HCT116 (cell line): ENCODE data around the gene PLCD4. TPM values are rescaled to one million over a fixed set of nuclear protein-coding genes. Genes with fewer than 3 reads are reported as not detected.

Source experiments
- ATAC-seq: fragments of 200-7000 bp; cut with Tn5 transposase; 2 replicates; pipeline ENCODE4 v1.9.1; 2020; ENCODE audit warnings: mild to moderate bottlenecking, moderate library complexity
- BruUV-seq: library from RNA; stranded (reverse); fragments of 400-500 nt; replicated peaks from 2 replicates; lab custom pipeline; 2021; lab: Mats Ljungman, UMichigan
- CTCF ChIA-PET: fragments of 300-600 bp; sonication (Branson Sonifier 250); formaldehyde crosslinking; loops from one replicate; lab custom pipeline; 2021; ENCODE audit warnings: antibody characterized with exemption; lab: Charles Lee
- POLR2A ChIA-PET: fragments of 300-600, 350-600 bp; sonication (Branson Sonifier 250); formaldehyde crosslinking; loops from one replicate; lab custom pipeline; 2021; ENCODE audit warnings: antibody characterized with exemption; lab: Charles Lee
- RAD21 ChIA-PET, 2 experiments: fragments of 300-600 bp; sonication (Branson Sonifier 250); formaldehyde crosslinking; loops; one replicate each; lab custom pipeline; 2023; ENCODE audit warnings: low total read pairs in 2 of 2; ENCODE audit not compliant: uncharacterized antibody in 2 of 2, unreplicated experiment in 2 of 2, low non-redundant PET in 1 of 2; lab: Charles Lee
- DNase-seq: peaks from one replicate; pipeline ENCODE4 v3.0.0-alpha.2; 2010; ENCODE audit warnings: low read depth, low spot score
- H2AFZ ChIP-seq: fragments of 200-600 bp; shearing (Covaris generic), sonication (generic); 2 replicates; pipeline ENCODE4 v1.6.1; 2017; ENCODE audit warnings: low read depth, mixed run types, mixed read lengths, antibody characterized with exemption, low read length; ENCODE audit not compliant: poor library complexity, severe bottlenecking
- H3K27ac ChIP-seq: 2 replicates; pipeline ENCODE4 v1.5.1; 2012; ENCODE audit warnings: low read depth, low read length
- H3K27me3 ChIP-seq: fragments of 200-600 bp; sonication (generic); 2 replicates; pipeline ENCODE4 v1.6.1; 2016; ENCODE audit warnings: mixed run types, low read length, mixed read lengths; ENCODE audit not compliant: insufficient read depth
- H3K36me3 ChIP-seq, 2 experiments: fragments of 200-500 bp in 1 of 2; fragments of 200-600 bp in 1 of 2; sonication (Bioruptor generic) in 1 of 2; sonication (generic) in 1 of 2; 2 replicates each; pipeline versions ENCODE4 v1.5.1 to v1.6.1; 2014 to 2016; ENCODE audit warnings: low read length in 2 of 2, inconsistent platforms in 1 of 2, mixed read lengths in 1 of 2, mixed run types in 1 of 2; ENCODE audit not compliant: insufficient read depth in 2 of 2, control insufficient read depth in 1 of 2
- H3K4me1 ChIP-seq, 2 experiments: fragments of 200-600 bp in 1 of 2; sonication (generic) in 1 of 2; 2 replicates each; pipeline versions ENCODE4 v1.5.1 to v1.6.1; 2012 to 2017; ENCODE audit warnings: low read length in 2 of 2, inconsistent platforms in 1 of 2, mild to moderate bottlenecking in 1 of 2, mixed read lengths in 1 of 2, mixed run types in 1 of 2, moderate library complexity in 1 of 2; ENCODE audit not compliant: insufficient read depth in 2 of 2, control insufficient read depth in 1 of 2
- H3K4me2 ChIP-seq: fragments of 200-600 bp; sonication (generic); 2 replicates; pipeline ENCODE4 v1.6.1; 2017; ENCODE audit warnings: mixed run types, low read length, mixed read lengths
- H3K4me3 ChIP-seq, 2 experiments: fragments of 200-600 bp in 1 of 2; sonication (generic) in 1 of 2; replicated peaks in 1 of 2; 2 replicates each; pipeline ENCODE4 v1.5.1; 2011 to 2016; ENCODE audit warnings: low read length in 2 of 2, control low read depth in 1 of 2, low read depth in 1 of 2, mild to moderate bottlenecking in 1 of 2, mixed read lengths in 1 of 2, mixed run types in 1 of 2
- H3K79me2 ChIP-seq: fragments of 200-600 bp; sonication (generic); 2 replicates; pipeline ENCODE4 v1.6.1; 2017; ENCODE audit warnings: mild to moderate bottlenecking, mixed run types, low read length, moderate library complexity, mixed read lengths; ENCODE audit not compliant: insufficient read depth
- H3K9ac ChIP-seq: fragments of 200-600 bp; sonication (generic); 2 replicates; pipeline ENCODE4 v1.6.1; 2016; ENCODE audit warnings: low read length, mixed read lengths
- H3K9me2 ChIP-seq: fragments of 200-600 bp; sonication (generic), shearing (Covaris generic); 2 replicates; pipeline ENCODE4 v1.6.1; 2017; ENCODE audit warnings: mixed run types, mild to moderate bottlenecking, moderate library complexity; ENCODE audit not compliant: insufficient read depth
- H3K9me3 ChIP-seq, 2 experiments: fragments of 200-500 bp in 1 of 2; fragments of 200-600 bp in 1 of 2; sonication (Bioruptor generic) in 1 of 2; sonication (generic) in 1 of 2; 2 replicates each; pipeline ENCODE4 v1.6.1; 2014 to 2017; ENCODE audit warnings: low read length in 2 of 2, mixed read lengths in 2 of 2, inconsistent platforms in 1 of 2, low read depth in 1 of 2, mild to moderate bottlenecking in 1 of 2, mixed run types in 1 of 2, moderate library complexity in 1 of 2; ENCODE audit not compliant: control insufficient read depth in 1 of 2, insufficient read depth in 1 of 2
- H4K20me1 ChIP-seq: fragments of 200-600 bp; sonication (generic), shearing (Covaris generic); 2 replicates; pipeline ENCODE4 v1.6.1; 2017; ENCODE audit warnings: mixed run types, mild to moderate bottlenecking, moderate library complexity; ENCODE audit not compliant: insufficient read depth
- CTCF ChIP-seq, 3 experiments: fragments of 200-600 bp in 1 of 3; sonication (generic) in 1 of 3; IDR thresholded peaks in 2 of 3; conservative IDR thresholded peaks in 1 of 3; 2 replicates each; pipeline ENCODE4 v1.5.1; 2012 to 2017; ENCODE audit warnings: low read depth in 2 of 3, low read length in 2 of 3, antibody characterized with exemption in 1 of 3, borderline replicate concordance in 1 of 3, control low read depth in 1 of 3, mild to moderate bottlenecking in 1 of 3, mixed read lengths in 1 of 3, mixed run types in 1 of 3, moderate library complexity in 1 of 3; ENCODE audit not compliant: insufficient read depth in 1 of 3
- REST ChIP-seq: IDR thresholded peaks from 2 replicates; pipeline ENCODE4 v1.6.1; 2012; ENCODE audit warnings: low read depth
- SIN3A ChIP-seq: IDR thresholded peaks from 2 replicates; pipeline ENCODE4 v1.6.1; 2012; ENCODE audit warnings: low read depth
- intact Hi-C: fragments of 100-400 bp; cut with micrococcal nuclease; formaldehyde crosslinking; loops from 2 replicates; pipeline ENCODE4 v1.10.0; 2022
- total RNA-seq: library from RNA; stranded (reverse); gene quantifications from one replicate; pipeline ENCODE4 v1.2.1, GENCODE V29; 2021; ENCODE audit not compliant: unreplicated experiment

PLCD4 gene
- total RNA-seq, 1 experiment from 2014 or later, result 0.64 TPM

GRCh38 chr2:218583983-218584850 is 23.5 kb upstream of the PLCD4 start:
- POLR2A ChIA-PET, result no interaction called here
- Histone ChIP-seq H3K9me3 (no peaks in the 10 kb centered on the region), H3K27ac (no peak overlapping the region), H3K27me3 (no peaks in the 10 kb centered on the region), H4K20me1 (no peaks in the 10 kb centered on the region), H3K79me2 (peaks cover 37% of the 10 kb centered on the region), H2AFZ (no peak overlapping the region), H3K36me3 (peaks cover 29 to 44% of the 10 kb centered on the region in 2 experiments), H3K9me2 (no peaks in the 10 kb centered on the region), H3K4me1 (no peaks in the 10 kb centered on the region), H3K9ac (no peak overlapping the region), H3K4me3 (no peak overlapping the region), H3K4me2 (no peak overlapping the region)
- intact Hi-C loops, result no loop called here
- RAD21 ChIA-PET, result no interaction called here
- no peak for DNase-seq
- peak in 2 of 3 experiments; percentile 7 to 26; a peak in 2 of 6 replicates for TF ChIP-seq CTCF (IDR thresholded peaks at IDR 0.05 in 2 of 3, conservative IDR thresholded peaks at IDR 0.05 in 1 of 3; ENCODE audit: borderline replicate concordance in 1 of 3, insufficient read depth in 1 of 3, low read depth in 2 of 3, low read length in 2 of 3)
- TF ChIP-seq SIN3A, result no peak
- no peak for TF ChIP-seq REST
- no TSS peak for BruUV-seq
- peak; percentile 66 for ATAC-seq
- CTCF ChIA-PET, result no interaction called here
